GM10266 (cell line): ENCODE data around the gene HDAC9.

ENCODE experiments used
- DNase-seq: peaks from one replicate; pipeline ENCODE4 v3.0.0; 2012; ENCODE audit errors: extremely low spot score
- CTCF ChIP-seq: IDR thresholded peaks from 2 replicates; pipeline ENCODE4 v1.5.1; 2012; ENCODE audit warnings: mild to moderate bottlenecking, low read depth; ENCODE audit not compliant: control insufficient read depth, insufficient read depth; ENCODE audit errors: missing control alignments

HDAC9 gene

GRCh38 chr7:18893156-18893555 is 397.6 kb downstream of the HDAC9 start:
- DNase-seq = no peak
- no peak for TF ChIP-seq CTCF

GRCh38 chr7:18894155-18894554 is 398.6 kb downstream of the HDAC9 start:
- DNase-seq = no peak
- no peak for TF ChIP-seq CTCF

GRCh38 chr7:18895456-18895855 is 399.9 kb downstream of the HDAC9 start:
- no peak for TF ChIP-seq CTCF
- DNase-seq = no peak

- no peak for TF ChIP-seq CTCF
These were observed 400.9 kb downstream of the HDAC9 start for GRCh38 chr7:18896343-18896975.

GRCh38 chr7:18900236-18900635 is 404.7 kb downstream of the HDAC9 start:
- no peak for DNase-seq
- TF ChIP-seq CTCF = no peak

More at GRCh38 chr7:18896343-18896975, 400.9 kb downstream of the HDAC9 start:
- no peak for DNase-seq

- TF ChIP-seq CTCF = no peak
- no peak for DNase-seq
These were observed 405.3 kb downstream of the HDAC9 start for GRCh38 chr7:18900803-18901202.

- no peak for DNase-seq
- TF ChIP-seq CTCF = no peak
These were observed 405.8 kb downstream of the HDAC9 start for GRCh38 chr7:18901351-18901750.
